Naive B cell (primary cell): ENCODE results near the gene TMEM271. TPM values are rescaled to one million over a fixed set of nuclear protein-coding genes. Genes with fewer than 3 reads are reported as not detected.
A peak's percentile ranks its signal among the peaks of the same experiment; 100 is the strongest.

Source experiments
- ATAC-seq, 2 donors: fragments of 150-1000 bp; cut with Tn5 transposase; 2 replicates each; pipeline ENCODE4 v1.10.0; 2021; ENCODE audit warnings: low read depth in 2 of 2, mild to moderate bottlenecking in 2 of 2, moderate library complexity in 2 of 2
- DNase-seq: peaks from one replicate; pipeline ENCODE4 v3.0.0; 2022
- H3K27ac Mint-ChIP-seq, 6 donors: one replicate each; pipeline ENCODE4 v1.8.0; 2020 to 2022; ENCODE audit warnings: mild to moderate bottlenecking in 6 of 6, mixed read lengths in 6 of 6, moderate library complexity in 5 of 6, inconsistent platforms in 2 of 6
- H3K27me3 Mint-ChIP-seq, 3 donors: one replicate each; pipeline ENCODE4 v1.8.0; 2021 to 2022; ENCODE audit warnings: mixed read lengths in 3 of 3, mild to moderate bottlenecking in 1 of 3
- H3K36me3 Mint-ChIP-seq, 2 donors: one replicate each; pipeline ENCODE4 v1.8.0; 2020 to 2022; ENCODE audit warnings: mixed read lengths in 2 of 2, inconsistent platforms in 1 of 2, mild to moderate bottlenecking in 1 of 2
- H3K4me1 Mint-ChIP-seq, 3 donors: one replicate each; pipeline ENCODE4 v1.8.0; 2020 to 2022; ENCODE audit warnings: mixed read lengths in 3 of 3, inconsistent platforms in 1 of 3, mild to moderate bottlenecking in 1 of 3, moderate library complexity in 1 of 3
- H3K4me3 Mint-ChIP-seq, 8 donors: one replicate each; pipeline ENCODE4 v1.8.0; 2020 to 2022; ENCODE audit warnings: mild to moderate bottlenecking in 8 of 8, mixed read lengths in 8 of 8, moderate library complexity in 8 of 8, inconsistent platforms in 2 of 8
- H3K9me3 Mint-ChIP-seq, 7 donors: one replicate each; pipeline ENCODE4 v1.8.0; 2020 to 2022; ENCODE audit warnings: mixed read lengths in 7 of 7, mild to moderate bottlenecking in 5 of 7, inconsistent platforms in 2 of 7, moderate library complexity in 1 of 7
- polyA plus RNA-seq, 6 donors: library from polyadenylated mRNA; unstranded; fragments of 300-500 nt; fragmentation: Illumina TruSeq; gene quantifications; one replicate each; pipeline ENCODE4 v1.2.3, GENCODE V29; 2021; ENCODE audit warnings: low read depth in 6 of 6

TMEM271 gene
- polyA plus RNA-seq, 6 donors from 2014 or later: not detected

DNA sequence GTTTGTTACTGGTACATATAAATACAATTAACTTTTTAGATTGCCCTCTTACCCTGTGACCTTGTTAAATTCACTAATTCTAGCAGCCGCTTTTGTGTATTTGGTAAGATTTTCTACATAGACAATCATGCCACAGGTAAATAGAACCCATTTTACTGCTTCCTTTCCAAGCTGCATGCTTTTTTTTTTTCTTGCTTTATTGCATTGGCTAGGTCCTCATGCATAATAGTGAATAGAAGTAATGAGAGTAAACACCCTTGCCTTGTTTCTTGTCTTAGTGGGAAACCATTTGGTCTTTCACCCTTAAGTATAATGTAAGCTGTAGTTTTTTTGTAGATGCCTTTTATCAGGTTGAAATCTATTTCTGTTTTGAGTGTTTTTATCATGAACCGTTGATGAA is 7.7 kb upstream of the TMEM271 start:
- no peak for DNase-seq
- ATAC-seq: no peak
- Mint-ChIP-seq H3K4me1 (peaks cover 0 to 3% (median 0%) of the 10 kb centered on the region in 3 donors), H3K27ac (no peak overlapping the region), H3K27me3 (peaks cover 41 to 79% (median 51%) of the 10 kb centered on the region in 3 donors), H3K4me3 (no peak overlapping the region), H3K9me3 (peaks cover 4 to 40% (median 28%) of the 10 kb centered on the region in 7 donors), H3K36me3 (peaks cover 0 to 21% of the 10 kb centered on the region in 2 donors)

DNA sequence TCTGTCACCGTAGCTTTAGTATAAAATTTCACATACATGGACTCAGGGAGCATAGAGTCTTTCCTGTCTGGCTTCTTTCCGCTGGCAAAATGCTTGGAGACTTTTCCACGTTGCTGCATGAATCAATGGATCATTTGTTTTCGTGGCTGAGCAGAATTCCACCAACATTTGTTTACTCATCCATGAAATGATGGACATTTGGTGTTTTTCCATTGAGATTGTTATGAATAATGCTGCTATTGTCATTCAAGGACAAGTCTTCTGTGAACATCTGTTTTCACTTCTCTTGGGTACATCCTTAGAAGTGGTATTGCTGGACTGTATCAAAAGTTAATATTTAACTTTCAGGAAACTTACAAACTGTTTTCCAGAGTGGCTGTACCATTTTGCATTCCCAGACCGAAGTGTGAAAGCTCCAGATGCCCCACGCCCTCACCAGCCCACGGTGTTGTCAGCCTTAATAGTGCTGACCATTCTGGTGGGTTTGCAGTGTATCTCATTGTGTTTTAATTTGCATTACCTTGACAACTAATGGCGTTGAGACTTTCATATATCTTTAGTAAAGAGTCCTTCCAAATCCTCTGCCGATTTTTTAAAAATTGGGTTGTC is 5.8 kb upstream of the TMEM271 start:
- DNase-seq: no peak
- peaks cover 0 to 36% (median 25%) of the 10 kb centered on the region in 7 donors for H3K9me3 Mint-ChIP-seq
- no peak for ATAC-seq
- peaks cover 2 to 9% (median 5%) of the 10 kb centered on the region in 3 donors for H3K4me1 Mint-ChIP-seq
- H3K4me3 Mint-ChIP-seq: no peak overlapping the region
- H3K27ac Mint-ChIP-seq: no peak overlapping the region
- H3K36me3 Mint-ChIP-seq: peaks cover 0 to 14% of the 10 kb centered on the region in 2 donors
- H3K27me3 Mint-ChIP-seq: peaks cover 42 to 81% (median 58%) of the 10 kb centered on the region in 3 donors

DNA sequence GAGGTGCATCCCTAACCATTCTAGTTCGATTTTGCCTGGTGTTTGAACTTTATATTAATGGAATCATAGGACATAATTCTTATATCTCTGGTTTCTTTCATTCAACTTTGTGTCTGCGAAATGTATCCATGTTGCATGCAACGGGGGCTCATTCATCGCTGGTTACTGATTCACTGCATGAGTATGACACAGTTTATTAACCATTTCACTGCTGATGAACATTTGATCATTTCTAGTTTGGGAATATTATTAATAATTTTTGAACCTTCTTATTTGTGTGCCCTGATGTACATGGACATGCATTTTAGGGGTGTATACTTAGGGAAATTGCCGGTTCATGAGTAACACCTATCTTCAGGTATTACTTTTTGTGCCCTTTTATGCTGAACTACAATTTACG is 5.1 kb upstream of the TMEM271 start:
- no peak overlapping the region for H3K4me3 Mint-ChIP-seq
- peaks cover 0 to 35% (median 25%) of the 10 kb centered on the region in 7 donors for H3K9me3 Mint-ChIP-seq
- H3K27ac Mint-ChIP-seq: no peak overlapping the region
- H3K27me3 Mint-ChIP-seq: peaks cover 36 to 80% (median 59%) of the 10 kb centered on the region in 3 donors
- H3K36me3 Mint-ChIP-seq: peaks cover 0 to 14% of the 10 kb centered on the region in 2 donors
- peaks cover 6 to 9% (median 8%) of the 10 kb centered on the region in 3 donors for H3K4me1 Mint-ChIP-seq
- no peak for DNase-seq
- ATAC-seq: no peak

- peaks cover 0 to 7% of the 10 kb centered on the region in 2 donors for H3K36me3 Mint-ChIP-seq
- no peak for DNase-seq
- H3K9me3 Mint-ChIP-seq: peaks cover 0 to 27% (median 21%) of the 10 kb centered on the region in 7 donors
- H3K4me3 Mint-ChIP-seq: peak overlapping the region in 1 of 8 donors; percentile 25
- ATAC-seq: no peak
- H3K27ac Mint-ChIP-seq: no peak overlapping the region
- H3K27me3 Mint-ChIP-seq: peaks cover 33 to 71% (median 50%) of the 10 kb centered on the region in 3 donors
- peaks cover 6 to 9% (median 8%) of the 10 kb centered on the region in 3 donors for H3K4me1 Mint-ChIP-seq
Measured at GRCh38 chr4:579543-580175, 3.6 kb upstream of the TMEM271 start.

GRCh38 chr4:578451-579443 is 2.7 kb upstream of the TMEM271 start:
- no peak for DNase-seq
- H3K27me3 Mint-ChIP-seq: peaks cover 37 to 72% (median 58%) of the 10 kb centered on the region in 3 donors
- H3K36me3 Mint-ChIP-seq: peaks cover 0 to 7% of the 10 kb centered on the region in 2 donors
- peaks cover 0 to 21% (median 16%) of the 10 kb centered on the region in 7 donors for H3K9me3 Mint-ChIP-seq
- H3K27ac Mint-ChIP-seq: no peak overlapping the region
- no peak for ATAC-seq
- H3K4me3 Mint-ChIP-seq: peak overlapping the region in 3 of 8 donors; percentile 26 to 45 (median 32)
- peaks cover 10 to 17% (median 17%) of the 10 kb centered on the region in 3 donors for H3K4me1 Mint-ChIP-seq

- Mint-ChIP-seq H3K4me1 (peaks cover 10 to 21% (median 21%) of the 10 kb centered on the region in 3 donors), H3K27me3 (peaks cover 40 to 75% (median 60%) of the 10 kb centered on the region in 3 donors), H3K9me3 (peaks cover 0 to 15% (median 13%) of the 10 kb centered on the region in 7 donors), H3K4me3 (peak overlapping the region in 6 of 8 donors; percentile 32 to 85 (median 64)), H3K27ac (peak overlapping the region in 2 of 6 donors; percentile 43 to 66), H3K36me3 (peaks cover 0 to 7% of the 10 kb centered on the region in 2 donors)
- ATAC-seq (no peak), DNase-seq (no peak)
Measured at GRCh38 chr4:577499-578450, 1.7 kb upstream of the TMEM271 start.

DNA sequence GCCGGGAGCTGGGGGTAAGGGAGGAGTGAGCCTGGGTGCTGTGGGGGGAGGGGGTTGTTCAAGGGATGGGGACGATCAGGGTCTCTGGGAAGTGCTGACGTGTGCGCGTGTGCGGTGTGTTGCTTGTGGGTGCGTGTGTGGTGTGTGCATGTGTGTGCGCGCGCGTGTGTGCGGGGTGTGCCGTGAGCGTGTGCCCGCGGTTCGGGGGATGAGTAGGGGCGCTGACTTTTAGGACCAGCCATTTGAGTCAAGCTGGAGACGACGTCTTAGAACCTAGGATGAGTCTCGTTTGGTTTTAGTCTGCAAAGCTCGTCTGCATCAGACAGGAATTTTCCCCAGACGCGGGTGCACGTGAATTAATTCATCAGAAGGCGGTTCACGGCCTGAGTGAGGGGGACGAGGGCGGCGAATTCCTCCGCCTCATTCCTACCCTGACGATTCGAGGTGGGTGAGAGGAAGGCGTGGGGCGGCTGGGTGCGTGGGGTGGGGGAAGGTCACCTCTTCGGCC is 950 bp upstream of the TMEM271 start:
- Mint-ChIP-seq H3K9me3 (peaks cover 0 to 16% (median 13%) of the 10 kb centered on the region in 7 donors), H3K4me1 (peaks cover 10 to 21% (median 21%) of the 10 kb centered on the region in 3 donors), H3K27me3 (peaks cover 40 to 79% (median 68%) of the 10 kb centered on the region in 3 donors), H3K36me3 (peaks cover 0 to 8% of the 10 kb centered on the region in 2 donors), H3K4me3 (peak overlapping the region in 7 of 8 donors; percentile 47 to 88 (median 77)), H3K27ac (peak overlapping the region in 1 of 6 donors; percentile 59)
- DNase-seq: no peak
- ATAC-seq: no peak

GRCh38 chr4:575281-576141 is 584 bp downstream of the TMEM271 start:
- peaks cover 10 to 21% (median 21%) of the 10 kb centered on the region in 3 donors for H3K4me1 Mint-ChIP-seq
- ATAC-seq (no peak), DNase-seq (no peak)
- peaks cover 0 to 16% (median 11%) of the 10 kb centered on the region in 7 donors for H3K9me3 Mint-ChIP-seq
- no peak overlapping the region for H3K4me3 Mint-ChIP-seq
- peaks cover 0 to 16% of the 10 kb centered on the region in 2 donors for H3K36me3 Mint-ChIP-seq
- no peak overlapping the region for H3K27ac Mint-ChIP-seq
- peaks cover 40 to 76% (median 68%) of the 10 kb centered on the region in 3 donors for H3K27me3 Mint-ChIP-seq

DNA sequence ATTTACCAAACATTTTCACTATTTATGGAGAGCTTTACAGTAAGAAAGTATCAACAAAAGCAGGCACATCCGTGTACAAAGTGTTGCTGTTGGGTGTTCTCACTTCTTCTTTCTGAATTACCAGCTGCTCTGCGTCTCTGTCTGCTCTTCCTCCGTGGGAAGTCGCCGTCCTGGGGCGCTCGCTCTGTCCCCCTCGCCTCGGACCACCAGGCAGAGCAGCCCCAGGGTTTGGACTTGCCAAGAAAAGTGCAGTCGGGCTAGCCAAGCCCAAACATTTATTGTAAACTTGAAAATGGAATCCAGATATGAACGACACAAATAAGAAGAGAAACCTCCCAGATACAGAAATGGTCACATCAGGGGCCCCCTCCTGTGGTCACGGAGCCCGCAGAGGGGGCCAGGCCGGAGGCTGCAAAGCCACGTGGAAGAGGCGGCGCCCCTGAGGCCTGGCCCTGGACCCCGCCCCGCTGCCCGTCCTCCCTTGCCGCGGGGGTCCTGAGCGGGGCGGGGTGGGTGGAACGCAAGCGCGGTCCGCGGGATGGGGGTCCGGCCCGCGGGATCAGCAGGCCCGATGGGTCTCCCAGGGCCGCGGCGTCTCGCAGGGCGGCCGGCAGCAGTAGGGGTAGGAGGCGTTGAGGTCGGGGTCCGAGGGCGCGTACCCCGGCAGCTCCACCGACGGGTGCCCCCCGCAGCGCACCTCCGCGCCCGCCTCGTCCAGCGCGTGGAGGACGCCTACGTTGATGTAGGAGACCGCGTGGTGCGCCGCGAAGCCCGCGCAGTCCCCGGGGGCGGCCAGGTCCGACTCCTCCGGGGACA is 1.5 kb downstream of the TMEM271 start:
- Mint-ChIP-seq H3K4me3 (peak overlapping the region; percentile 59 to 87 (median 78)), H3K36me3 (peaks cover 0 to 16% of the 10 kb centered on the region in 2 donors), H3K9me3 (peaks cover 0 to 16% (median 9%) of the 10 kb centered on the region in 7 donors), H3K27me3 (peaks cover 35 to 76% (median 62%) of the 10 kb centered on the region in 3 donors), H3K27ac (peak overlapping the region in 1 of 6 donors; percentile 15), H3K4me1 (peaks cover 10 to 21% (median 21%) of the 10 kb centered on the region in 3 donors)
- ATAC-seq: peak; percentile 39 to 41
- DNase-seq: no peak

DNA sequence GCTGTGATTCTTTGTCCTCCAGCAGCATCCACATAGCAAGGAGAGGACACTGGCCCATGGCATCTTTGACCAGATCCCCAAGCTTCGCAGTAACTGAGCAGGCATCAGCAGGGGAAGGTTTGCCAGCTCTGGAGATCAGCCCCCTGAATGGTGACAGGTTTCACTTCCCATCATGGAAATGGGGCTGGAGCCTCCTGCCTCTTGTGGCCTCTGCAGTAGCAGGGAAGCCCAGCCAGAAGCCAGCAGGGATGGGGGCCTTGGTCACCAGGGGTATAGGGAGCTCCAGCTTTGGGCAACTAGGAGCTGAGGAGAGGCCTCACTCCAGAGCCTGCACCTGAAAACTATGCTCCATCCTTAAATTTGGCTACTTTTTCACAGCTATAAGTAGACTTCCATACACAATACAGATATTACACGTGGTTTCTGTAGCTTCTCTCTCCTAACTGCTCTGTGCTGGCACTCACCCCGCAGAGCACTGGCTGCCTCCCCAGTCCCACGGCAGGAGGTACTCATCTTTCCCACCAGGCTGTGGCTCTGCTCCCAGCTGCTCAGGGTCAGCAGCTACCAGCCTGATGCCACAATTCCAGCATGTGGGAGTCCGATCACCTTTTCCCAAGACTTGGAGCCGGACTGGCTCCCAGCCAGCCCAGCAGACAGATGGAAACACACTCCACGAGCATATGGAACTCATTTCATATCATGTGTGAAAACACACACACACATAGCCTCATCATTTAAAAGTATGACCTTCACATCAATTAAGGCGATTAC is 2.8 kb downstream of the TMEM271 start:
- ATAC-seq (no peak), DNase-seq (no peak)
- no peak overlapping the region for H3K27ac Mint-ChIP-seq
- peaks cover 0 to 16% (median 9%) of the 10 kb centered on the region in 7 donors for H3K9me3 Mint-ChIP-seq
- H3K27me3 Mint-ChIP-seq: peaks cover 35 to 75% (median 68%) of the 10 kb centered on the region in 3 donors
- H3K4me3 Mint-ChIP-seq: peak overlapping the region in 3 of 8 donors; percentile 6 to 68 (median 59)
- peaks cover 10 to 21% (median 21%) of the 10 kb centered on the region in 3 donors for H3K4me1 Mint-ChIP-seq
- H3K36me3 Mint-ChIP-seq: peaks cover 0 to 16% of the 10 kb centered on the region in 2 donors
